ENCODE results near the gene CPLX1.

DNA sequence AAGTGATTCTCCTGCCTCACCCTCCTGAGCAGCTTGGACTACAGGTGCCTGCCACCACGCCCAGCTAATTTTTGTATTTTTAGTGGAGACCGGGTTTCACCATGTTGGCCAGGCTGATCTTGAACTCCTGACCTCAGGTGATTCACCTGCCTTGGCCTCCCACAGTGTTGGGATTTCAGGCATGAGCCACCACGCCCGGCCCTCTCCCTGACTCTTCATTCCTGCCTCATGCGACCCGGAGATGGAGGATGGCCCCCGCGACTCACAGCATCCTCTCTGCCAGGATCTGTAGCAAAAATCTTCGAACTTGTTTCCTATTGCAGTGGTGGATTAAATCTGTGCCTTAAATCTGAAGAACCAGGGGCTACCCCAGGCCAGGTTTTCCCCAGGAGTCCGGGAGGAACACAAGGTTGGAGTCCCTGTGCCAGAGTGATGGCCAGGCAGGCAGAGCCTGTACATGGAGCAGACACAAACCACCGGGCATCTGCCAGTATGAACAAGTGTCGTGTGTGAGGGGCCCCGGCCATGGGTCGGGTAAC lies 11.5 kb downstream of the CPLX1 start:
- TF ChIP-seq, protein P1, sequence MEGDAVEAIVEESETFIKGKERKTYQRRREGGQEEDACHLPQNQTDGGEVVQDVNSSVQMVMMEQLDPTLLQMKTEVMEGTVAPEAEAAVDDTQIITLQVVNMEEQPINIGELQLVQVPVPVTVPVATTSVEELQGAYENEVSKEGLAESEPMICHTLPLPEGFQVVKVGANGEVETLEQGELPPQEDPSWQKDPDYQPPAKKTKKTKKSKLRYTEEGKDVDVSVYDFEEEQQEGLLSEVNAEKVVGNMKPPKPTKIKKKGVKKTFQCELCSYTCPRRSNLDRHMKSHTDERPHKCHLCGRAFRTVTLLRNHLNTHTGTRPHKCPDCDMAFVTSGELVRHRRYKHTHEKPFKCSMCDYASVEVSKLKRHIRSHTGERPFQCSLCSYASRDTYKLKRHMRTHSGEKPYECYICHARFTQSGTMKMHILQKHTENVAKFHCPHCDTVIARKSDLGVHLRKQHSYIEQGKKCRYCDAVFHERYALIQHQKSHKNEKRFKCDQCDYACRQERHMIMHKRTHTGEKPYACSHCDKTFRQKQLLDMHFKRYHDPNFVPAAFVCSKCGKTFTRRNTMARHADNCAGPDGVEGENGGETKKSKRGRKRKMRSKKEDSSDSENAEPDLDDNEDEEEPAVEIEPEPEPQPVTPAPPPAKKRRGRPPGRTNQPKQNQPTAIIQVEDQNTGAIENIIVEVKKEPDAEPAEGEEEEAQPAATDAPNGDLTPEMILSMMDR (IDR thresholded peaks at IDR 0.05) = no peak
- TF ChIP-seq EP300 (IDR thresholded peaks at IDR 0.05) (no peak), POLR2A (IDR thresholded peaks at IDR 0.05) (no peak)

Measured in ovary (tissue), 3 donors.